ENCODE measurements around the gene SRSF10. TPM values are rescaled to one million over a fixed set of nuclear protein-coding genes. Genes with fewer than 3 reads are reported as not detected.
"Not testable (repeated sequence)": the region's sequence is repeated elsewhere in the genome, so short reads cannot be mapped to it uniquely, and the experiment has no call there.

Gene SRSF10
- total and polyA plus RNA-seq, 8 donors: 25.5 to 78.8 (median 41.1) TPM

- no peak for TF ChIP-seq CTCF (IDR thresholded peaks at IDR 0.05)
- no peak overlapping the region for H3K4me3 ChIP-seq
- peaks cover 3 to 16% (median 10%) of the 10 kb centered on the region in 3 donors for H3K4me1 ChIP-seq
- H3K36me3 ChIP-seq: no peaks in the 10 kb centered on the region
- ATAC-seq: peak in 3 of 4 donors; percentile 30 to 41 (median 32)
- DNase-seq: no peak
- no peaks in the 10 kb centered on the region for H3K9me3 ChIP-seq
- peak overlapping the region in 1 of 4 donors; percentile 15 for H3K27ac ChIP-seq
- whole genome bisulfite sequencing, 2 donors: 17 to 41% methylated on average over 3 of the region's 5 CpGs
- H3K27me3 ChIP-seq: no peaks in the 10 kb centered on the region
- no peak for FAIRE-seq
- intact Hi-C loops (cut with DNase I): no loop called here
Observed at GRCh38 chr1:24010650-24011049, 30.5 kb upstream of the SRSF10 start.

- peak overlapping the region in 1 of 4 donors; percentile 1 for H3K27ac ChIP-seq
- TF ChIP-seq CTCF (IDR thresholded peaks at IDR 0.05): no peak
- H3K36me3 ChIP-seq: no peaks in the 10 kb centered on the region
- FAIRE-seq (no peak), DNase-seq (no peak), ATAC-seq (peak in 3 of 4 donors; percentile 55 to 75 (median 64))
- no peak overlapping the region for H3K4me3 ChIP-seq
- intact Hi-C loops (cut with DNase I): no loop called here
- peaks cover 0 to 4% (median 0%) of the 10 kb centered on the region in 3 donors for H3K4me1 ChIP-seq
- WGBS, 2 donors: 75 to 88% methylated on average over 1 of the region's 1 CpG
- no peaks in the 10 kb centered on the region for H3K27me3 ChIP-seq
- H3K9me3 ChIP-seq: no peaks in the 10 kb centered on the region
Observed at GRCh38 chr1:24009406-24009805, 29.3 kb upstream of the SRSF10 start.

GRCh38 chr1:24008574-24009184 is 28.6 kb upstream of the SRSF10 start:
- H3K9me3 ChIP-seq; DNase-seq; H3K27me3 ChIP-seq; H3K36me3 ChIP-seq; intact Hi-C loops (cut with DNase I); H3K4me1 ChIP-seq; H3K4me3 ChIP-seq; FAIRE-seq: not testable (repeated sequence)
- H3K27ac ChIP-seq: peak overlapping the region in 1 of 4 donors; percentile 1
- WGBS, 2 donors: 24 to 70% methylated on average over 2 to 3 of the region's 3 CpGs
- peak in 2 of 4 donors; percentile 36 to 39 for ATAC-seq

- Histone ChIP-seq H3K4me3 (no peak overlapping the region), H3K9me3 (no peaks in the 10 kb centered on the region), H3K4me1 (peaks cover 0 to 7% (median 3%) of the 10 kb centered on the region in 3 donors), H3K27ac (no peak overlapping the region), H3K27me3 (no peaks in the 10 kb centered on the region), H3K36me3 (no peaks in the 10 kb centered on the region)
- intact Hi-C loops (cut with DNase I): no loop called here
- no peak for DNase-seq
- ATAC-seq: no peak
- no peak for FAIRE-seq
- TF ChIP-seq CTCF (IDR thresholded peaks at IDR 0.05): no peak
Observed at GRCh38 chr1:24007079-24007478, 27.0 kb upstream of the SRSF10 start.

GRCh38 chr1:24005163-24005562 is 25.0 kb upstream of the SRSF10 start:
- 98% methylated on average over 3 of the region's 3 CpGs for WGBS, 2 donors
- no peaks in the 10 kb centered on the region for H3K27me3 ChIP-seq
- TF ChIP-seq CTCF (IDR thresholded peaks at IDR 0.05): no peak
- H3K4me3 ChIP-seq: no peak overlapping the region
- no peak for ATAC-seq
- H3K4me1 ChIP-seq: peaks cover 0 to 7% (median 0%) of the 10 kb centered on the region in 3 donors
- H3K27ac ChIP-seq: no peak overlapping the region
- no peaks in the 10 kb centered on the region for H3K36me3 ChIP-seq
- intact Hi-C loops (cut with DNase I): no loop called here
- no peaks in the 10 kb centered on the region for H3K9me3 ChIP-seq
- no peak for DNase-seq
- no peak for FAIRE-seq

All from pancreas (tissue), 10 donors.